ENCODE results near the gene ASB2. TPM values are rescaled to one million over a fixed set of nuclear protein-coding genes. Genes with fewer than 3 reads are reported as not detected.

ASB2 gene
- total RNA-seq, 1 donor from 2014 or later = 0.26 TPM

- no peak for TF ChIP-seq CTCF (IDR thresholded peaks at IDR 0.05; ENCODE audit: insufficient read depth, low read length, severe bottlenecking)
- FAIRE-seq = peak; percentile 28
- H3K27me3 ChIP-seq (ENCODE audit: control insufficient read depth, insufficient read depth, low read length) = no peaks in the 10 kb centered on the region
- peak; percentile 90 for DNase-seq (ENCODE audit: low read depth)
- no peak overlapping the region for H3K4me3 ChIP-seq (ENCODE audit: low read depth, low read length)
- H3K36me3 ChIP-seq (ENCODE audit: control insufficient read depth, insufficient read depth, low read length) = no peaks in the 10 kb centered on the region
Measured at GRCh38 chr14:93941293-93941910, 35.0 kb downstream of the ASB2 start.

DNA sequence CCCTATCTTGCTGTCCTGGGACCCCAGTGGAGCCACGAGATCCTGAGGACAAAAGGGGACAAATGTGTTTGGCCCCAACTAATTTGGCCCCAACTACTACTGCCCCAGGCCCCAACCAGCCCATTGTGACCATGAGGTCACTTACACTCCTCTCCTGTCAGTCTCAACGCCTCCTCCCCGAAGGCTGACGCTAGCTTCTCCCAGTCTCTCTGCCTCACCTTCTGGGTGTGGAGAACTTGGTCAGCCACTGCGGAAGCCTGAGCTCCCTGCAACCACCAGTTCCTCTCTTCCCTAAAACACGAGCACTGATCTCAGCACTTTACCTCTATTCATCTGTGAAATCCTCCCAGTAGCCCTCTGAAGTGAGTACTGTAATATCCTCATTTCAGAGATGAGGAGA lies 35.9 kb downstream of the ASB2 start:
- Histone ChIP-seq H3K4me3 (ENCODE audit: low read depth, low read length) (no peak overlapping the region), H3K36me3 (ENCODE audit: control insufficient read depth, insufficient read depth, low read length) (no peaks in the 10 kb centered on the region), H3K27me3 (ENCODE audit: control insufficient read depth, insufficient read depth, low read length) (no peaks in the 10 kb centered on the region)
- no peak for FAIRE-seq
- TF ChIP-seq CTCF (IDR thresholded peaks at IDR 0.05; ENCODE audit: insufficient read depth, low read length, severe bottlenecking) = no peak
- no peak for DNase-seq (ENCODE audit: low read depth)

- Histone ChIP-seq H3K36me3 (ENCODE audit: control insufficient read depth, insufficient read depth, low read length) (no peaks in the 10 kb centered on the region), H3K4me3 (ENCODE audit: low read depth, low read length) (peak overlapping the region; percentile 14), H3K27me3 (ENCODE audit: control insufficient read depth, insufficient read depth, low read length) (peaks cover 2% of the 10 kb centered on the region)
- peak; percentile 80 for TF ChIP-seq CTCF (IDR thresholded peaks at IDR 0.05; ENCODE audit: insufficient read depth, low read length, severe bottlenecking)
- FAIRE-seq = no peak
- peak; percentile 56 for DNase-seq (ENCODE audit: low read depth)
Measured at GRCh38 chr14:93939304-93940229, 36.8 kb downstream of the ASB2 start.

DNA sequence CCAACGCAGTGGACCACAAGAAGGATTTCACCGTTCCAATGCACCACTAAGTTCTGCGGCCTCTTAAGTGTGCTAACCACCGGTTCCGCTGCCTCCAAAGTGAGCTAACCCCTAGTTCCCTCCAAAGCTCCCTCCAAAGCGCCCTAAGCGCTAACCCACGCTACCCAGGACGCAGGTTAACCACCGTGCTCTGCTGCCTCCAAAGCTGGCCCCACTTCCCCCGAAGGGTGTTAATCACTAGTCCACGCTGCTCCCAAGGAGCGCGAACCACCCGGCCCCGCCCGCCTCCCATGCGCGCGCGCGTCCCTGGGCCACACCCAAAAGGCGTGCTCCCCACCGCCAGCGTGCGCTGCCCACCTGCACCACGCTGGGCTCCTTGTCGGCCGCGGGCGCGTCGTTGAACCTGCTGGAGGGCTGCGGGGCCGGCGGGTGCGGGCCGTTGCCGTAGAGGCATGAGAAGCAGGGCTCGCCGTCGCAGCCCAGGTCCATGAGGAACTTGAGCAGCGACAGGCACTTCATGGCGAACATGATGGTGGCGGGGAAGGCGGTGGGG lies 37.5 kb downstream of the ASB2 start:
- FAIRE-seq (no peak), DNase-seq (ENCODE audit: low read depth) (no peak)
- no peak for TF ChIP-seq CTCF (IDR thresholded peaks at IDR 0.05; ENCODE audit: insufficient read depth, low read length, severe bottlenecking)
- Histone ChIP-seq H3K27me3 (ENCODE audit: control insufficient read depth, insufficient read depth, low read length) (peaks cover 2% of the 10 kb centered on the region), H3K4me3 (ENCODE audit: low read depth, low read length) (no peak overlapping the region), H3K36me3 (ENCODE audit: control insufficient read depth, insufficient read depth, low read length) (no peaks in the 10 kb centered on the region)

DNA sequence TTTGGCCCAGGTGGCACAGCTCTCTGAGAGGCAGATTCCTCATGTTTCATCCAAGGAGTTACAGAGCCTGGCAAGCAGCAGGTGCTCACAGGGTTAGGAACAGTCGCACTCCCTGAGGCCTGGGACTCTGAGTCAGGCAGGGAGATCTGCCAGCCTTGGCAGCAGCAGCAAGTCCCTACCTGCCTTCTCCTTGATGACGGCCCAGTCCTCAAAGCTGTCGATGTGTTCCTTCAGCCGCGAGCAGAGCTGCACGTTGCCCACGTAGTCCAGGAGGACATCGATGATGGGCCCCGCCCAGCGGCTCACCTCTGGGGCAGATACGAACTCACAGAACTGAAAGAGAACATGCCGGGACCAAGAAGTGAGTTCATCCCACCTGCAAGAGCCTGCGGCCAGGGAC lies 38.9 kb downstream of the ASB2 start:
- H3K36me3 ChIP-seq (ENCODE audit: control insufficient read depth, insufficient read depth, low read length) = no peaks in the 10 kb centered on the region
- H3K4me3 ChIP-seq (ENCODE audit: low read depth, low read length) = no peak overlapping the region
- peaks cover 2% of the 10 kb centered on the region for H3K27me3 ChIP-seq (ENCODE audit: control insufficient read depth, insufficient read depth, low read length)
- DNase-seq (ENCODE audit: low read depth) (peak; percentile 99), FAIRE-seq (peak; percentile 92)
- TF ChIP-seq CTCF (IDR thresholded peaks at IDR 0.05; ENCODE audit: insufficient read depth, low read length, severe bottlenecking) = no peak
